ENCODE results near the gene CENPF. TPM values are rescaled to one million over a fixed set of nuclear protein-coding genes. Genes with fewer than 3 reads are reported as not detected.

CENPF gene
- total RNA-seq, 1 donor from 2014 or later: 254 TPM

DNA sequence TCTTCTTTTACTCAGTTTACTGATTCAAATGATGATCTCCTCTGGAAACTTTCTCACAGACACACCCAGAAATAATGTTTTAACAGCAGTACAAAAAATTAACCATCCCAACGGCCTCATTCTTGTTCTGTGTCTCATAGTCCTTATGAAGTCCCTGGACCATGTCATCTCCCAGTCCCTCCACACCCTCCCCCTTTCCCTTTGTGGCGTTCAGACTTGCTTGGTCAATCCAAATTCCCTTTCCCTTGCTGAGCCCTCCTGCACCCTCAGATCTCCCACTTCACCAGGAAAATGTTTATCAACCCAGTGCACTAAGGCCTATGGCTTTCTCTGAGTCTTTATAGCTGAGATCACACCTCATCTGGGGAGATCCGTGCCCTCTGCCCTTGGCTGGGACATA, 85.9 kb downstream of the CENPF start:
- Histone ChIP-seq H2AFZ (replicated peaks) (no peak overlapping the region), H3K36me3 (no peaks in the 10 kb centered on the region), H3K9me3 (ENCODE audit: low read depth) (no peaks in the 10 kb centered on the region), H3K4me2 (no peak overlapping the region), H3F3A (ENCODE audit: low read depth) (no peaks in the 10 kb centered on the region), H3K4me1 (no peaks in the 10 kb centered on the region), H3K27me3 (no peaks in the 10 kb centered on the region), H3K27ac (no peak overlapping the region), H4K20me1 (ENCODE audit: low read depth) (no peaks in the 10 kb centered on the region), H3K4me3 (no peak overlapping the region), H3K79me2 (ENCODE audit: low read depth) (no peaks in the 10 kb centered on the region), H3K9ac (no peak overlapping the region)
- H3K4me1 Mint-ChIP-seq: peaks cover 8% of the 10 kb centered on the region
- TF ChIP-seq EZH2phosphoT487 (IDR thresholded peaks at IDR 0.05) (no peak), EZH2 (IDR thresholded peaks at IDR 0.05) (no peak)
- TF ChIP-seq, protein P1, sequence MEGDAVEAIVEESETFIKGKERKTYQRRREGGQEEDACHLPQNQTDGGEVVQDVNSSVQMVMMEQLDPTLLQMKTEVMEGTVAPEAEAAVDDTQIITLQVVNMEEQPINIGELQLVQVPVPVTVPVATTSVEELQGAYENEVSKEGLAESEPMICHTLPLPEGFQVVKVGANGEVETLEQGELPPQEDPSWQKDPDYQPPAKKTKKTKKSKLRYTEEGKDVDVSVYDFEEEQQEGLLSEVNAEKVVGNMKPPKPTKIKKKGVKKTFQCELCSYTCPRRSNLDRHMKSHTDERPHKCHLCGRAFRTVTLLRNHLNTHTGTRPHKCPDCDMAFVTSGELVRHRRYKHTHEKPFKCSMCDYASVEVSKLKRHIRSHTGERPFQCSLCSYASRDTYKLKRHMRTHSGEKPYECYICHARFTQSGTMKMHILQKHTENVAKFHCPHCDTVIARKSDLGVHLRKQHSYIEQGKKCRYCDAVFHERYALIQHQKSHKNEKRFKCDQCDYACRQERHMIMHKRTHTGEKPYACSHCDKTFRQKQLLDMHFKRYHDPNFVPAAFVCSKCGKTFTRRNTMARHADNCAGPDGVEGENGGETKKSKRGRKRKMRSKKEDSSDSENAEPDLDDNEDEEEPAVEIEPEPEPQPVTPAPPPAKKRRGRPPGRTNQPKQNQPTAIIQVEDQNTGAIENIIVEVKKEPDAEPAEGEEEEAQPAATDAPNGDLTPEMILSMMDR (IDR thresholded peaks at IDR 0.05): no peak
- peaks cover 4% of the 10 kb centered on the region for H3K9me3 Mint-ChIP-seq
- H3K4me3 Mint-ChIP-seq: no peak overlapping the region
- H3K27ac Mint-ChIP-seq: no peak overlapping the region
- peaks cover 9% of the 10 kb centered on the region for H3K27me3 Mint-ChIP-seq (ENCODE audit: insufficient read depth, low read depth)
- DNase-seq (ENCODE audit: low spot score): no peak
- no peaks in the 10 kb centered on the region for H3K36me3 Mint-ChIP-seq

DNA sequence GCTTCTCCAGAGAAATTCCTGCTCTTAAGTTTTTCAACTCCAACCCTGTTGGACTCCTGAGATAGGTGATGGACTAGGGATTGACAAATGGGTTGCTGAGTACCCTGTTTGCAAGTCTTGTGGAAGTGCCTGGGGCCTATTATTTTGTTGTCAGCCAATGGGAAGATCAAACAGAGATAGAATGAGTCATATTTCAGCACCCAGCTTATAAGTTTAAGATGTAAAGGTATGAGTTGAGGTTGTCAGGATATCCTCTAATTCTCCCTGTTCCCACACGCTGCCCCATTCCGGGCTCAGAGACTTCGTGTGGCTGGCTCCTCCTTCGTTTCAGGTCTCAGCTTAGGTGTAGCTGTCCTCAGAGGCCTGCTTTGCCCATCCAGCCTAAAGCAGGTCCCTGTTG, 91.8 kb downstream of the CENPF start:
- Histone ChIP-seq H4K20me1 (ENCODE audit: low read depth) (no peaks in the 10 kb centered on the region), H3K9ac (no peak overlapping the region), H3K79me2 (ENCODE audit: low read depth) (no peaks in the 10 kb centered on the region), H3K36me3 (no peaks in the 10 kb centered on the region), H3K9me3 (ENCODE audit: low read depth) (no peaks in the 10 kb centered on the region), H3K27me3 (no peaks in the 10 kb centered on the region), H3K4me1 (no peaks in the 10 kb centered on the region), H2AFZ (replicated peaks) (no peak overlapping the region), H3K4me3 (no peak overlapping the region), H3K4me2 (no peak overlapping the region), H3K27ac (no peak overlapping the region), H3F3A (ENCODE audit: low read depth) (no peaks in the 10 kb centered on the region)
- Mint-ChIP-seq H3K36me3 (no peaks in the 10 kb centered on the region), H3K4me1 (peaks cover 1% of the 10 kb centered on the region), H3K27me3 (ENCODE audit: insufficient read depth, low read depth) (peaks cover 9% of the 10 kb centered on the region), H3K27ac (no peak overlapping the region), H3K9me3 (peaks cover 15% of the 10 kb centered on the region), H3K4me3 (no peak overlapping the region)
- no peak for TF ChIP-seq EZH2phosphoT487 (IDR thresholded peaks at IDR 0.05)
- TF ChIP-seq, protein P1 (IDR thresholded peaks at IDR 0.05): no peak
- no peak for TF ChIP-seq EZH2 (IDR thresholded peaks at IDR 0.05)
- no peak for DNase-seq (ENCODE audit: low spot score)

- Mint-ChIP-seq H3K4me3 (no peak overlapping the region), H3K36me3 (no peaks in the 10 kb centered on the region), H3K9me3 (peaks cover 16% of the 10 kb centered on the region), H3K27me3 (ENCODE audit: insufficient read depth, low read depth) (peaks cover 7% of the 10 kb centered on the region), H3K27ac (no peak overlapping the region), H3K4me1 (peaks cover 10% of the 10 kb centered on the region)
- Histone ChIP-seq H4K20me1 (ENCODE audit: low read depth) (no peaks in the 10 kb centered on the region), H3K9me3 (ENCODE audit: low read depth) (no peaks in the 10 kb centered on the region), H3K4me1 (no peaks in the 10 kb centered on the region), H3F3A (ENCODE audit: low read depth) (peaks cover 8% of the 10 kb centered on the region), H3K79me2 (ENCODE audit: low read depth) (no peaks in the 10 kb centered on the region), H3K4me2 (no peak overlapping the region), H2AFZ (replicated peaks) (no peak overlapping the region), H3K4me3 (no peak overlapping the region), H3K36me3 (no peaks in the 10 kb centered on the region), H3K9ac (no peak overlapping the region), H3K27me3 (no peaks in the 10 kb centered on the region), H3K27ac (no peak overlapping the region)
- TF ChIP-seq EZH2 (IDR thresholded peaks at IDR 0.05) (no peak), EZH2phosphoT487 (IDR thresholded peaks at IDR 0.05) (no peak)
- TF ChIP-seq, protein P1 (IDR thresholded peaks at IDR 0.05): no peak
- DNase-seq (ENCODE audit: low spot score): no peak
These were observed 95.6 kb downstream of the CENPF start for GRCh38 chr1:214698559-214698958.
